ENCODE results near the gene TUBGCP6. TPM values are rescaled to one million over a fixed set of nuclear protein-coding genes. Genes with fewer than 3 reads are reported as not detected.

Gene TUBGCP6
- total and polyA plus RNA-seq, 9 donors: 7.5 to 52.2 (median 40.8) TPM

GRCh38 chr22:50286701-50287318, 42.0 kb upstream of the TUBGCP6 start:
- Histone ChIP-seq H3K4me3 (no peak overlapping the region), H3K4me1 (ENCODE audit: insufficient read depth) (no peaks in the 10 kb centered on the region), H3K27me3 (no peaks in the 10 kb centered on the region), H3K9me3 (no peaks in the 10 kb centered on the region), H3K27ac (no peak overlapping the region), H3K36me3 (no peaks in the 10 kb centered on the region)
- no peak for TF ChIP-seq CTCF (IDR thresholded peaks at IDR 0.05)
- no peak for TF ChIP-seq EP300 (IDR thresholded peaks at IDR 0.05)
- TF ChIP-seq POLR2A (IDR thresholded peaks at IDR 0.05): no peak
- 82 to 86% (median 84%) methylated on average over 40 of the region's 40 CpGs for WGBS, 3 donors
- intact Hi-C loops (cut with DNase I): no loop called here
- no peak for DNase-seq

DNA sequence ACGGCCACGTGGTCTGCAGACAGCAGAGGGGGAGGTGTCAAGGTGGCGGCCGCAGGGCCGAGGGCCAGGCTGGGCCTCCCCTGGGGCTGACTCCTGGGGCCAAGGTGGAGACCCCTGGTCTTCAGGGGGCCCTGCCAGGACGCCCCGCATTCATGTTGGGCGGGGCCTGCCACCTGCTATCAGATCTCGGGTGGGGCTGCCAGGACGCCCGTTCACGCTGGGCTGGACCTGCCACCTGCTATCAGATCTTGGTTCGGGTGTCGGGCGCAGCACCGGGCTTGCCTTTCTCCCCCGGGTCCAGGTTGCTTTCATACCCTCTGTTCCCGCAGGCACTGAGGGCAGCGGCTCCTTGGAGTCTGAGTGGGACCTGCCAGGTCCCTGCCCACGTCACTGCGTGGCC, 41.5 kb upstream of the TUBGCP6 start:
- Histone ChIP-seq H3K36me3 (no peaks in the 10 kb centered on the region), H3K4me3 (no peak overlapping the region), H3K27me3 (no peaks in the 10 kb centered on the region), H3K27ac (no peak overlapping the region), H3K4me1 (ENCODE audit: insufficient read depth) (no peaks in the 10 kb centered on the region), H3K9me3 (no peaks in the 10 kb centered on the region)
- intact Hi-C loops (cut with DNase I): no loop called here
- WGBS, 3 donors: 85 to 91% (median 86%) methylated on average over 14 to 21 of the region's 21 CpGs
- DNase-seq: no peak
- no peak for TF ChIP-seq CTCF (IDR thresholded peaks at IDR 0.05)
- TF ChIP-seq POLR2A (IDR thresholded peaks at IDR 0.05): no peak
- no peak for TF ChIP-seq EP300 (IDR thresholded peaks at IDR 0.05)

GRCh38 chr22:50285568-50286229, 40.9 kb upstream of the TUBGCP6 start:
- no peaks in the 10 kb centered on the region for H3K27me3 ChIP-seq
- H3K4me1 ChIP-seq (ENCODE audit: insufficient read depth): no peaks in the 10 kb centered on the region
- 89 to 95% (median 93%) methylated on average over 21 to 34 of the region's 34 CpGs for WGBS, 3 donors
- no peak for DNase-seq
- H3K27ac ChIP-seq: no peak overlapping the region
- TF ChIP-seq EP300 (IDR thresholded peaks at IDR 0.05) (no peak), POLR2A (IDR thresholded peaks at IDR 0.05) (no peak), CTCF (IDR thresholded peaks at IDR 0.05) (no peak)
- H3K4me3 ChIP-seq: no peak overlapping the region
- intact Hi-C loops (cut with DNase I): no loop called here
- H3K9me3 ChIP-seq: no peaks in the 10 kb centered on the region
- no peaks in the 10 kb centered on the region for H3K36me3 ChIP-seq

DNA sequence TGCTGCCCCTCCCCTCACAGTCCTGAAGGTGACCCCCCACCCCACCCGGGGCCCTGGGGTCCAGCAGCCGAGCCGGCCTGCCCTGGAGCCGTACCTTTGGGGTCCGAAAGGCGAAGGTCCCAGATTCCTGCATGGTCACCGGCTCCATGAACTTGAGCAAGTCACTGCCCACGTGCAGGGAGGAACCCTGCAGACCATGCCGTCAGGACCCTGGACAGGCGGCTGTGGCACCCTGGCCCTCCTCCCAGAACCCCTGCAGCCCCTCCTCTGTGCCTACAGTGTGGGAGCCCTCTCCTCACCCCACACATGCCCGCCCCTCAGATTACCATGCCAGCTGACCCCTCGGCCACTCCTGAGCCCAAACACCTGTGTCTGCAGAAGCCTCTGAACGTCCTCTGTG, 39.7 kb upstream of the TUBGCP6 start:
- no peak for DNase-seq
- H3K36me3 ChIP-seq: no peaks in the 10 kb centered on the region
- TF ChIP-seq CTCF (IDR thresholded peaks at IDR 0.05) (no peak), EP300 (IDR thresholded peaks at IDR 0.05) (no peak), POLR2A (IDR thresholded peaks at IDR 0.05) (no peak)
- no peaks in the 10 kb centered on the region for H3K27me3 ChIP-seq
- 82 to 87% (median 84%) methylated on average over 7 to 13 of the region's 13 CpGs for WGBS, 3 donors
- no peaks in the 10 kb centered on the region for H3K9me3 ChIP-seq
- intact Hi-C loops (cut with DNase I): no loop called here
- no peak overlapping the region for H3K4me3 ChIP-seq
- H3K27ac ChIP-seq: no peak overlapping the region
- no peaks in the 10 kb centered on the region for H3K4me1 ChIP-seq (ENCODE audit: insufficient read depth)
